ENCODE measurements around the gene HID1.
"Not testable (repeated sequence)": the region's sequence is repeated elsewhere in the genome, so short reads cannot be mapped to it uniquely, and the experiment has no call there.

Gene HID1

GRCh38 chr17:74975943-74976342 is 3.4 kb upstream of the HID1 start:
- in situ Hi-C loops (cut with MboI; ENCODE audit: low pct_unique_long_range_greater_than_20kb, low sequenced_read_pairs): no loop called here
- no peak for DNase-seq

GRCh38 chr17:74972973-74973328 is 392 bp upstream of the HID1 start:
- in situ Hi-C loops (cut with MboI; ENCODE audit: low pct_unique_long_range_greater_than_20kb, low sequenced_read_pairs): no loop called here
- no peak for DNase-seq

GRCh38 chr17:74971842-74972106 is 785 bp downstream of the HID1 start:
- in situ Hi-C loops (cut with MboI; ENCODE audit: low pct_unique_long_range_greater_than_20kb, low sequenced_read_pairs): no loop called here
- no peak for DNase-seq

- no peak for DNase-seq
- in situ Hi-C loops (cut with MboI; ENCODE audit: low pct_unique_long_range_greater_than_20kb, low sequenced_read_pairs): no loop called here
Measured at GRCh38 chr17:74971069-74971841, 1.3 kb downstream of the HID1 start.

- in situ Hi-C loops (cut with MboI; ENCODE audit: low pct_unique_long_range_greater_than_20kb, low sequenced_read_pairs): no loop called here
- DNase-seq: no peak
Measured at GRCh38 chr17:74970395-74970794, 2.2 kb downstream of the HID1 start.

GRCh38 chr17:74969501-74969900 is 3.1 kb downstream of the HID1 start:
- DNase-seq; in situ Hi-C loops (cut with MboI; ENCODE audit: low pct_unique_long_range_greater_than_20kb, low sequenced_read_pairs): not testable (repeated sequence)

- in situ Hi-C loops (cut with MboI; ENCODE audit: low pct_unique_long_range_greater_than_20kb, low sequenced_read_pairs): no loop called here
- no peak for DNase-seq
Measured at GRCh38 chr17:74968361-74968780, 4.2 kb downstream of the HID1 start.

- no peak for DNase-seq
- in situ Hi-C loops (cut with MboI; ENCODE audit: low pct_unique_long_range_greater_than_20kb, low sequenced_read_pairs): no loop called here
Measured at GRCh38 chr17:74964988-74965622, 7.5 kb downstream of the HID1 start.

- DNase-seq: no peak
- in situ Hi-C loops (cut with MboI; ENCODE audit: low pct_unique_long_range_greater_than_20kb, low sequenced_read_pairs): no loop called here
Measured at GRCh38 chr17:74964246-74964761, 8.3 kb downstream of the HID1 start.

GRCh38 chr17:74963656-74964055 is 8.9 kb downstream of the HID1 start:
- in situ Hi-C loops (cut with MboI; ENCODE audit: low pct_unique_long_range_greater_than_20kb, low sequenced_read_pairs): no loop called here
- DNase-seq: no peak

GRCh38 chr17:74962622-74963394 is 9.8 kb downstream of the HID1 start:
- in situ Hi-C loops (cut with MboI; ENCODE audit: low pct_unique_long_range_greater_than_20kb, low sequenced_read_pairs): no loop called here
- no peak for DNase-seq

- in situ Hi-C loops (cut with MboI; ENCODE audit: low pct_unique_long_range_greater_than_20kb, low sequenced_read_pairs): no loop called here
- DNase-seq: peak; percentile 92
Measured at GRCh38 chr17:74961657-74962350, 10.8 kb downstream of the HID1 start.

- in situ Hi-C loops (cut with MboI; ENCODE audit: low pct_unique_long_range_greater_than_20kb, low sequenced_read_pairs): no loop called here
- DNase-seq: peak; percentile 94
Measured at GRCh38 chr17:74960570-74961342, 11.8 kb downstream of the HID1 start.

- in situ Hi-C loops (cut with MboI; ENCODE audit: low pct_unique_long_range_greater_than_20kb, low sequenced_read_pairs): no loop called here
- no peak for DNase-seq
Measured at GRCh38 chr17:74959826-74960515, 12.6 kb downstream of the HID1 start.

GRCh38 chr17:74957935-74958740 is 14.4 kb downstream of the HID1 start:
- in situ Hi-C loops (cut with MboI; ENCODE audit: low pct_unique_long_range_greater_than_20kb, low sequenced_read_pairs): no loop called here
- peak; percentile 78 for DNase-seq

GRCh38 chr17:74956093-74956492 is 16.5 kb downstream of the HID1 start:
- in situ Hi-C loops (cut with MboI; ENCODE audit: low pct_unique_long_range_greater_than_20kb, low sequenced_read_pairs): no loop called here
- no peak for DNase-seq

- in situ Hi-C loops (cut with MboI; ENCODE audit: low pct_unique_long_range_greater_than_20kb, low sequenced_read_pairs): no loop called here
Measured at GRCh38 chr17:74954665-74955421, 17.7 kb downstream of the HID1 start.

More at GRCh38 chr17:74954665-74955421, 17.7 kb downstream of the HID1 start:
- DNase-seq: peak; percentile 64
